ENCODE results near the gene ZNF74. TPM values are rescaled to one million over a fixed set of nuclear protein-coding genes. Genes with fewer than 3 reads are reported as not detected.

ZNF74 gene
- total and polyA plus RNA-seq, 2 donors (not counting 1 experiment from before 2014, with no cell fraction given) = 11.6 TPM

- no peaks in the 10 kb centered on the region for H3K79me2 ChIP-seq (ENCODE audit: control insufficient read depth, insufficient read depth, low read length)
- WGBS (ENCODE audit: insufficient coverage) = 2% methylated on average over 55 of the region's 56 CpGs
- no peak for DNase-seq
- H3K9me3 Mint-ChIP-seq (ENCODE audit: insufficient read depth) = no peaks in the 10 kb centered on the region
- ATAC-seq (ENCODE audit: low read depth) = peak; percentile 15
- H3K27me3 ChIP-seq (replicated peaks in 1 of 4; ENCODE audit: control extremely low read depth in 1 of 4, control insufficient read depth in 3 of 4, insufficient read depth in 4 of 4, low read length in 3 of 4) = peaks cover 0 to 73% (median 33%) of the 10 kb centered on the region in 4 experiments
- peak overlapping the region; percentile 53 for H3K9ac ChIP-seq (ENCODE audit: low read length)
- peak overlapping the region; percentile 87 for H3K4me2 ChIP-seq (replicated peaks; ENCODE audit: low read depth, low read length, poor library complexity, severe bottlenecking)
- no peak overlapping the region for H3K27ac ChIP-seq (ENCODE audit: low read length in 2 of 2)
- H3K4me1 ChIP-seq (ENCODE audit: control insufficient read depth in 2 of 2, insufficient read depth in 2 of 2, low read length in 2 of 2) = peaks cover 26 to 37% of the 10 kb centered on the region in 2 donors
- intact Hi-C loops (cut with micrococcal nuclease) = no loop called here
- H3K36me3 ChIP-seq (replicated peaks in 1 of 2; ENCODE audit: control extremely low read depth in 1 of 2, control insufficient read depth in 1 of 2, extremely low read depth in 1 of 2, insufficient read depth in 2 of 2, low read length in 1 of 2) = no peaks in the 10 kb centered on the region
- TF ChIP-seq EZH2 (IDR thresholded peaks at IDR 0.05; ENCODE audit: borderline replicate concordance, insufficient read depth, low read depth, low read length, poor library complexity, severe bottlenecking) = no peak
- TF ChIP-seq, protein P1, sequence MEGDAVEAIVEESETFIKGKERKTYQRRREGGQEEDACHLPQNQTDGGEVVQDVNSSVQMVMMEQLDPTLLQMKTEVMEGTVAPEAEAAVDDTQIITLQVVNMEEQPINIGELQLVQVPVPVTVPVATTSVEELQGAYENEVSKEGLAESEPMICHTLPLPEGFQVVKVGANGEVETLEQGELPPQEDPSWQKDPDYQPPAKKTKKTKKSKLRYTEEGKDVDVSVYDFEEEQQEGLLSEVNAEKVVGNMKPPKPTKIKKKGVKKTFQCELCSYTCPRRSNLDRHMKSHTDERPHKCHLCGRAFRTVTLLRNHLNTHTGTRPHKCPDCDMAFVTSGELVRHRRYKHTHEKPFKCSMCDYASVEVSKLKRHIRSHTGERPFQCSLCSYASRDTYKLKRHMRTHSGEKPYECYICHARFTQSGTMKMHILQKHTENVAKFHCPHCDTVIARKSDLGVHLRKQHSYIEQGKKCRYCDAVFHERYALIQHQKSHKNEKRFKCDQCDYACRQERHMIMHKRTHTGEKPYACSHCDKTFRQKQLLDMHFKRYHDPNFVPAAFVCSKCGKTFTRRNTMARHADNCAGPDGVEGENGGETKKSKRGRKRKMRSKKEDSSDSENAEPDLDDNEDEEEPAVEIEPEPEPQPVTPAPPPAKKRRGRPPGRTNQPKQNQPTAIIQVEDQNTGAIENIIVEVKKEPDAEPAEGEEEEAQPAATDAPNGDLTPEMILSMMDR (IDR thresholded peaks at IDR 0.05) = no peak
- H4K20me1 ChIP-seq (ENCODE audit: control insufficient read depth, insufficient read depth, low read length, poor library complexity, severe bottlenecking) = peaks cover 19% of the 10 kb centered on the region
- H3K4me1 Mint-ChIP-seq = peaks cover 28% of the 10 kb centered on the region
- ChIA-PET POLR2A (no interaction called here), CTCF (interaction anchor here (1.2 kb wide), 1 partner anchor 27 kb away, joined by 3 read pairs; no protein-coding TSS in a partner anchor)
- peaks cover 48% of the 10 kb centered on the region for H3K27me3 Mint-ChIP-seq
- H2AFZ ChIP-seq (ENCODE audit: insufficient read depth, low read depth, low read length, poor library complexity, severe bottlenecking) = peak overlapping the region; percentile 42
- peak overlapping the region; percentile 85 for H3K4me3 Mint-ChIP-seq
- H3K27ac Mint-ChIP-seq = no peak overlapping the region
- peak overlapping the region in 3 of 5 experiments; percentile 36 to 41 (median 40) for H3K4me3 ChIP-seq (ENCODE audit: control extremely low read depth in 1 of 5, extremely low read depth in 1 of 5, insufficient read depth in 1 of 5, low read depth in 2 of 5, low read length in 4 of 5)
- H3K9me3 ChIP-seq (ENCODE audit: control extremely low read depth in 1 of 3, control insufficient read depth in 2 of 3, insufficient read depth in 1 of 3, low read length in 2 of 3) = peaks cover 0 to 26% (median 0%) of the 10 kb centered on the region in 3 donors
Observed at GRCh38 chr22:20436307-20436767, 42.4 kb downstream of the ZNF74 start.

Data from B cell (primary cell).